Activated T-helper 2 cell treated with anti-CD3 and anti-CD28 coated beads, Interferon-gamma antibody, Interleukin-2, Interleukin-4, amounts not matched to agents 10 μg/mL and 5 μg/mL and 100 μg/mL, durations not matched to agents 14 hours and 24 hours and 36 hours (primary cell): ENCODE data around the gene SPATA2. TPM values are rescaled to one million over a fixed set of nuclear protein-coding genes. Genes with fewer than 3 reads are reported as not detected.
"Not testable (repeated sequence)": the region's sequence is repeated elsewhere in the genome, so short reads cannot be mapped to it uniquely, and the experiment has no call there.

Experiments used
- DNase-seq: peaks from one replicate; pipeline ENCODE4 v3.0.0; 2021; ENCODE audit warnings: low spot score
- H3K27ac Mint-ChIP-seq: one replicate; pipeline ENCODE4 v1.8.0; 2021; ENCODE audit warnings: mixed read lengths
- H3K27me3 Mint-ChIP-seq: one replicate; pipeline ENCODE4 v1.8.0; 2021; ENCODE audit warnings: low read depth, mixed read lengths
- H3K36me3 Mint-ChIP-seq: one replicate; pipeline ENCODE4 v1.8.0; 2021; ENCODE audit warnings: low read depth, mixed read lengths
- H3K4me1 Mint-ChIP-seq: one replicate; pipeline ENCODE4 v1.8.0; 2021; ENCODE audit warnings: low read depth, mixed read lengths
- H3K4me3 Mint-ChIP-seq: one replicate; pipeline ENCODE4 v1.8.0; 2021; ENCODE audit warnings: low read depth, mild to moderate bottlenecking, moderate library complexity, mixed read lengths
- H3K9me3 Mint-ChIP-seq: one replicate; pipeline ENCODE4 v1.8.0; 2021; ENCODE audit warnings: mixed read lengths
- intact Hi-C: fragments of 100-400 bp; cut with micrococcal nuclease; formaldehyde crosslinking; loops from one replicate; pipeline ENCODE4 v1.15.1; 2023
- total RNA-seq: library from RNA; stranded (reverse); gene quantifications from 2 replicates; pipeline ENCODE4 v1.2.3, GENCODE V29; 2022

SPATA2 gene
- total RNA-seq, 1 donor from 2014 or later, result 8.5 TPM

GRCh38 chr20:49906101-49906604 is 9.2 kb downstream of the SPATA2 start:
- H3K27me3 Mint-ChIP-seq, result no peaks in the 10 kb centered on the region
- no peaks in the 10 kb centered on the region for H3K9me3 Mint-ChIP-seq
- peaks cover 30% of the 10 kb centered on the region for H3K36me3 Mint-ChIP-seq
- intact Hi-C loops, result no loop called here
- H3K4me3 Mint-ChIP-seq, result no peak overlapping the region
- no peak for DNase-seq
- H3K27ac Mint-ChIP-seq, result no peak overlapping the region
- H3K4me1 Mint-ChIP-seq, result peaks cover 3% of the 10 kb centered on the region

- H3K36me3 Mint-ChIP-seq, result peaks cover 30% of the 10 kb centered on the region
- no peaks in the 10 kb centered on the region for H3K9me3 Mint-ChIP-seq
- intact Hi-C loops, result no loop called here
- H3K4me1 Mint-ChIP-seq, result peaks cover 3% of the 10 kb centered on the region
- DNase-seq, result no peak
- H3K4me3 Mint-ChIP-seq, result no peak overlapping the region
- no peak overlapping the region for H3K27ac Mint-ChIP-seq
- no peaks in the 10 kb centered on the region for H3K27me3 Mint-ChIP-seq
These were observed 9.8 kb downstream of the SPATA2 start for GRCh38 chr20:49905415-49906091.

- H3K36me3 Mint-ChIP-seq, result peaks cover 24% of the 10 kb centered on the region
- no peak overlapping the region for H3K27ac Mint-ChIP-seq
- no peak overlapping the region for H3K4me3 Mint-ChIP-seq
- no peaks in the 10 kb centered on the region for H3K27me3 Mint-ChIP-seq
- DNase-seq, result no peak
- H3K9me3 Mint-ChIP-seq, result no peaks in the 10 kb centered on the region
- peaks cover 3% of the 10 kb centered on the region for H3K4me1 Mint-ChIP-seq
- intact Hi-C loops, result no loop called here
These were observed 10.7 kb downstream of the SPATA2 start for GRCh38 chr20:49904440-49905214.

GRCh38 chr20:49901588-49901987 is 13.7 kb downstream of the SPATA2 start:
- Mint-ChIP-seq H3K27me3 (no peaks in the 10 kb centered on the region), H3K4me3 (no peak overlapping the region), H3K36me3 (peaks cover 17% of the 10 kb centered on the region), H3K4me1 (peaks cover 3% of the 10 kb centered on the region), H3K9me3 (no peaks in the 10 kb centered on the region), H3K27ac (no peak overlapping the region)
- intact Hi-C loops, result no loop called here
- no peak for DNase-seq

- intact Hi-C loops, result no loop called here
- Mint-ChIP-seq H3K4me1 (no peaks in the 10 kb centered on the region), H3K4me3 (no peak overlapping the region), H3K27me3 (no peaks in the 10 kb centered on the region), H3K36me3 (peaks cover 5% of the 10 kb centered on the region), H3K9me3 (no peaks in the 10 kb centered on the region), H3K27ac (no peak overlapping the region)
- no peak for DNase-seq
These were observed 15.6 kb downstream of the SPATA2 start for GRCh38 chr20:49899541-49900383.

GRCh38 chr20:49896204-49896603 is 19.1 kb downstream of the SPATA2 start:
- H3K27ac Mint-ChIP-seq, result no peak overlapping the region
- H3K36me3 Mint-ChIP-seq, result no peaks in the 10 kb centered on the region
- H3K27me3 Mint-ChIP-seq, result no peaks in the 10 kb centered on the region
- intact Hi-C loops, result no loop called here
- H3K4me3 Mint-ChIP-seq, result no peak overlapping the region
- no peak for DNase-seq
- H3K9me3 Mint-ChIP-seq, result no peaks in the 10 kb centered on the region
- H3K4me1 Mint-ChIP-seq, result peaks cover 15% of the 10 kb centered on the region

GRCh38 chr20:49895474-49896093 is 19.7 kb downstream of the SPATA2 start:
- intact Hi-C loops, H3K36me3 Mint-ChIP-seq, DNase-seq, H3K9me3 Mint-ChIP-seq, H3K27me3 Mint-ChIP-seq, H3K4me3 Mint-ChIP-seq, H3K27ac Mint-ChIP-seq: not testable (repeated sequence)
- H3K4me1 Mint-ChIP-seq, result peaks cover 15% of the 10 kb centered on the region

GRCh38 chr20:49894073-49894470 is 21.3 kb downstream of the SPATA2 start:
- no peak for DNase-seq
- Mint-ChIP-seq H3K36me3 (peaks cover 14% of the 10 kb centered on the region), H3K4me1 (peaks cover 15% of the 10 kb centered on the region), H3K27me3 (no peaks in the 10 kb centered on the region), H3K27ac (peak overlapping the region; percentile 84), H3K4me3 (no peak overlapping the region), H3K9me3 (no peaks in the 10 kb centered on the region)
- intact Hi-C loops, result no loop called here

GRCh38 chr20:49893242-49894072 is 21.9 kb downstream of the SPATA2 start:
- Mint-ChIP-seq H3K27ac (peak overlapping the region; percentile 92), H3K27me3 (no peaks in the 10 kb centered on the region), H3K36me3 (peaks cover 20% of the 10 kb centered on the region), H3K4me1 (peaks cover 17% of the 10 kb centered on the region), H3K4me3 (peak overlapping the region; percentile 41), H3K9me3 (no peaks in the 10 kb centered on the region)
- no peak for DNase-seq
- intact Hi-C loops, result no loop called here

GRCh38 chr20:49892817-49893216 is 22.5 kb downstream of the SPATA2 start:
- Mint-ChIP-seq H3K4me3 (peak overlapping the region; percentile 41), H3K36me3 (peaks cover 23% of the 10 kb centered on the region), H3K4me1 (peaks cover 20% of the 10 kb centered on the region), H3K27me3 (no peaks in the 10 kb centered on the region), H3K9me3 (no peaks in the 10 kb centered on the region), H3K27ac (peak overlapping the region; percentile 92)
- intact Hi-C loops, result no loop called here
- DNase-seq, result no peak

GRCh38 chr20:49892260-49892659 is 23.1 kb downstream of the SPATA2 start:
- Mint-ChIP-seq H3K27ac (peak overlapping the region; percentile 92), H3K36me3 (peaks cover 28% of the 10 kb centered on the region), H3K27me3 (no peaks in the 10 kb centered on the region), H3K9me3 (no peaks in the 10 kb centered on the region), H3K4me3 (no peak overlapping the region), H3K4me1 (peaks cover 20% of the 10 kb centered on the region)
- no peak for DNase-seq
- intact Hi-C loops, result no loop called here
